ENCODE results near the gene GADD45B. TPM values are rescaled to one million over a fixed set of nuclear protein-coding genes. Genes with fewer than 3 reads are reported as not detected.

GADD45B gene
- total RNA-seq, 1 experiment from 2014 or later: 37.9 TPM

- H3K4me1 ChIP-seq (ENCODE audit: control insufficient read depth in 1 of 2, insufficient read depth in 2 of 2, low read length in 2 of 2): peaks cover 3 to 17% of the 10 kb centered on the region in 2 experiments; a peak in 3 of 4 replicates
- no peaks in the 10 kb centered on the region for H3K27me3 ChIP-seq (ENCODE audit: insufficient read depth, low read length)
- H3K9ac ChIP-seq (ENCODE audit: low read length): no peak overlapping the region
- H3K36me3 ChIP-seq (ENCODE audit: control insufficient read depth in 1 of 2, insufficient read depth in 2 of 2, low read length in 2 of 2): peaks cover 2 to 12% of the 10 kb centered on the region in 2 experiments; a peak in 1 of 4 replicates
- no peak overlapping the region for H3K27ac ChIP-seq (ENCODE audit: low read depth, low read length)
- no peak for DNase-seq (ENCODE audit: low read depth, low spot score)
- RAD21 ChIA-PET (ENCODE audit: low non-redundant PET in 1 of 2, low total read pairs in 2 of 2, uncharacterized antibody in 2 of 2, unreplicated experiment in 2 of 2): no interaction called here
- peaks cover 9% of the 10 kb centered on the region for H3K79me2 ChIP-seq (ENCODE audit: insufficient read depth, low read length)
- H3K9me2 ChIP-seq (ENCODE audit: insufficient read depth): no peaks in the 10 kb centered on the region
- no TSS peak for BruUV-seq (replicated peaks)
- POLR2A ChIA-PET: no interaction called here
- no peak overlapping the region for H3K4me3 ChIP-seq (replicated peaks in 1 of 2; ENCODE audit: low read depth in 1 of 2, low read length in 2 of 2)
- ATAC-seq: no peak
- H3K9me3 ChIP-seq (ENCODE audit: control insufficient read depth in 1 of 2, insufficient read depth in 1 of 2, low read depth in 1 of 2, low read length in 2 of 2): no peaks in the 10 kb centered on the region
- H2AFZ ChIP-seq (ENCODE audit: low read depth, low read length, poor library complexity, severe bottlenecking): no peak overlapping the region
- H4K20me1 ChIP-seq (ENCODE audit: insufficient read depth): peaks cover 4% of the 10 kb centered on the region; the same call in 1 of the 2 replicates
- intact Hi-C loops (cut with micrococcal nuclease): no loop called here
- CTCF ChIA-PET: no interaction called here
- TF ChIP-seq SP1 (IDR thresholded peaks at IDR 0.05; ENCODE audit: low read depth): no peak
- TF ChIP-seq FOSL1 (IDR thresholded peaks at IDR 0.05; ENCODE audit: low read depth): no peak
- no peak for TF ChIP-seq POLR2AphosphoS5 (IDR thresholded peaks at IDR 0.05; ENCODE audit: low read depth, low read length)
- no peak for TF ChIP-seq JUND (IDR thresholded peaks at IDR 0.05)
- TF ChIP-seq MAX (IDR thresholded peaks at IDR 0.05): no peak
- TF ChIP-seq ZNF274 (IDR thresholded peaks at IDR 0.05; ENCODE audit: low read depth, low read length): no peak
- TF ChIP-seq ZFX (IDR thresholded peaks at IDR 0.05): no peak
- no peak for TF ChIP-seq EZH2 (IDR thresholded peaks at IDR 0.05)
- TF ChIP-seq ELF1 (IDR thresholded peaks at IDR 0.05; ENCODE audit: borderline replicate concordance, low read depth): no peak
- no peak for TF ChIP-seq TCF7L2 (IDR thresholded peaks at IDR 0.05; ENCODE audit: borderline replicate concordance, extremely low read depth, insufficient read depth, insufficient read length)
- TF ChIP-seq REST (IDR thresholded peaks at IDR 0.05; ENCODE audit: low read depth): no peak
- TF ChIP-seq POLR2A (IDR thresholded peaks at IDR 0.05; ENCODE audit: borderline replicate concordance, extremely low read depth, insufficient read depth, insufficient read length): no peak
- no peak for TF ChIP-seq YY1 (IDR thresholded peaks at IDR 0.05; ENCODE audit: extremely low read depth, insufficient replicate concordance, low read depth, low read length)
- no peak for TF ChIP-seq SIN3A (IDR thresholded peaks at IDR 0.05; ENCODE audit: low read depth)
- no peak for TF ChIP-seq ZBTB33 (IDR thresholded peaks at IDR 0.05; ENCODE audit: extremely low read depth, insufficient replicate concordance, low read length)
- no peak for TF ChIP-seq RAD21 (IDR thresholded peaks at IDR 0.05; ENCODE audit: low read depth)
- no peak for TF ChIP-seq CEBPB (IDR thresholded peaks at IDR 0.05; ENCODE audit: low read depth)
- no peak for TF ChIP-seq CTCF (IDR thresholded peaks at IDR 0.05 in 2 of 3, conservative IDR thresholded peaks at IDR 0.05 in 1 of 3; ENCODE audit: borderline replicate concordance in 1 of 3, insufficient read depth in 1 of 3, low read depth in 2 of 3, low read length in 2 of 3)
- no peak for TF ChIP-seq ATF3 (IDR thresholded peaks at IDR 0.05)
- H3K4me2 ChIP-seq (ENCODE audit: low read length): no peak overlapping the region
Observed at GRCh38 chr19:2482354-2483038, 6.6 kb downstream of the GADD45B start.

All from HCT116 (cell line).